Nephron progenitor cell (in vitro differentiated cells): ENCODE measurements around the gene HAT1.
A peak's percentile ranks its signal among the peaks of the same experiment; 100 is the strongest.

Experiments used
- DNase-seq: peaks from one replicate; pipeline ENCODE4 v3.0.0; 2021
- H3K27ac Mint-ChIP-seq: 2 replicates; pipeline ENCODE4 v1.8.0; 2021; ENCODE audit warnings: mild to moderate bottlenecking, moderate library complexity, mixed read lengths
- H3K27me3 Mint-ChIP-seq: 2 replicates; pipeline ENCODE4 v1.8.0; 2021; ENCODE audit warnings: mild to moderate bottlenecking, low read depth, mixed read lengths; ENCODE audit not compliant: poor library complexity
- H3K36me3 Mint-ChIP-seq: 2 replicates; pipeline ENCODE4 v1.8.0; 2021; ENCODE audit warnings: low read depth, mixed read lengths
- H3K4me1 Mint-ChIP-seq: 2 replicates; pipeline ENCODE4 v1.8.0; 2021; ENCODE audit warnings: mixed read lengths
- H3K4me3 Mint-ChIP-seq: 2 replicates; pipeline ENCODE4 v1.8.0; 2021; ENCODE audit warnings: mild to moderate bottlenecking, moderate library complexity, mixed read lengths
- H3K9me3 Mint-ChIP-seq: 2 replicates; pipeline ENCODE4 v1.8.0; 2021; ENCODE audit warnings: mild to moderate bottlenecking, moderate library complexity, mixed read lengths
- CTCF ChIP-seq: fragments of 200-600 bp; sonication (generic); IDR thresholded peaks from 2 replicates; pipeline ENCODE4 v1.5.0; 2021; ENCODE audit warnings: antibody characterized with exemption

The HAT1 gene

GRCh38 chr2:171922230-171923022, at the start of gene HAT1:
Gene HAT1, plus strand, starts transcription at chr2:171922461. Its CDS starts 40 bp downstream, at chr2:171922501.
- peak; percentile 98 for DNase-seq
- peaks cover 27% of the 10 kb centered on the region for H3K4me1 Mint-ChIP-seq
- peaks cover 3% of the 10 kb centered on the region for H3K27me3 Mint-ChIP-seq
- H3K36me3 Mint-ChIP-seq = peaks cover 26% of the 10 kb centered on the region
- no peaks in the 10 kb centered on the region for H3K9me3 Mint-ChIP-seq
- TF ChIP-seq CTCF = no peak
- H3K27ac Mint-ChIP-seq = peak within 1 kb of the TSS; percentile 99
- peak within 1 kb of the TSS; percentile 98 for H3K4me3 Mint-ChIP-seq

GRCh38 chr2:171874517-171874916, 47.7 kb upstream of the HAT1 start:
- Mint-ChIP-seq H3K27ac (no peak overlapping the region), H3K9me3 (peaks cover 5% of the 10 kb centered on the region), H3K4me3 (no peak overlapping the region), H3K4me1 (peaks cover 7% of the 10 kb centered on the region), H3K36me3 (peaks cover 39% of the 10 kb centered on the region), H3K27me3 (no peaks in the 10 kb centered on the region)
- TF ChIP-seq CTCF = no peak
- no peak for DNase-seq

- Mint-ChIP-seq H3K9me3 (peaks cover 5% of the 10 kb centered on the region), H3K36me3 (peaks cover 39% of the 10 kb centered on the region), H3K4me1 (peaks cover 7% of the 10 kb centered on the region), H3K4me3 (no peak overlapping the region), H3K27ac (no peak overlapping the region), H3K27me3 (no peaks in the 10 kb centered on the region)
- TF ChIP-seq CTCF = no peak
- no peak for DNase-seq
These were observed 47.3 kb upstream of the HAT1 start for GRCh38 chr2:171874963-171875362.

GRCh38 chr2:171878481-171878993, 43.7 kb upstream of the HAT1 start:
- peaks cover 16% of the 10 kb centered on the region for H3K36me3 Mint-ChIP-seq
- DNase-seq = no peak
- peaks cover 5% of the 10 kb centered on the region for H3K9me3 Mint-ChIP-seq
- no peak overlapping the region for H3K4me3 Mint-ChIP-seq
- peaks cover 7% of the 10 kb centered on the region for H3K4me1 Mint-ChIP-seq
- no peaks in the 10 kb centered on the region for H3K27me3 Mint-ChIP-seq
- no peak for TF ChIP-seq CTCF
- no peak overlapping the region for H3K27ac Mint-ChIP-seq

- peaks cover 10% of the 10 kb centered on the region for H3K36me3 Mint-ChIP-seq
- no peak overlapping the region for H3K4me3 Mint-ChIP-seq
- no peak for TF ChIP-seq CTCF
- peaks cover 5% of the 10 kb centered on the region for H3K9me3 Mint-ChIP-seq
- no peak for DNase-seq
- peaks cover 7% of the 10 kb centered on the region for H3K4me1 Mint-ChIP-seq
- no peak overlapping the region for H3K27ac Mint-ChIP-seq
- H3K27me3 Mint-ChIP-seq = no peaks in the 10 kb centered on the region
These were observed 42.4 kb upstream of the HAT1 start for GRCh38 chr2:171879865-171880264.

GRCh38 chr2:171880774-171881173, 41.5 kb upstream of the HAT1 start:
- Mint-ChIP-seq H3K4me3 (no peak overlapping the region), H3K27me3 (no peaks in the 10 kb centered on the region), H3K4me1 (peaks cover 7% of the 10 kb centered on the region), H3K36me3 (peaks cover 6% of the 10 kb centered on the region), H3K9me3 (no peaks in the 10 kb centered on the region), H3K27ac (no peak overlapping the region)
- DNase-seq = no peak
- TF ChIP-seq CTCF = no peak
